IMR-90 (cell line): ENCODE measurements around the gene NBPF1. TPM values are rescaled to one million over a fixed set of nuclear protein-coding genes. Genes with fewer than 3 reads are reported as not detected.
"Not testable (repeated sequence)": the region's sequence is repeated elsewhere in the genome, so short reads cannot be mapped to it uniquely, and the experiment has no call there.

Experiments
- ATAC-seq: fragments of 200-7000 bp; cut with Tn5 transposase; 2 replicates; pipeline ENCODE4 v1.9.1; 2020; ENCODE audit warnings: low read depth, mild to moderate bottlenecking, moderate library complexity
- BruUV-seq: library from RNA; stranded (reverse); fragments of 400-500 nt; replicated peaks from 2 replicates; lab custom pipeline; 2021; lab: Mats Ljungman, UMichigan
- CTCF ChIA-PET: fragments of 300-600 bp; formaldehyde crosslinking; extraction: SDS; loops from one replicate; lab custom pipeline; 2021; ENCODE audit warnings: antibody characterized with exemption; lab: Yijun Ruan, JAX
- POLR2A ChIA-PET: fragments of 300-600 bp; sonication (Branson Sonifier 250); formaldehyde crosslinking; loops from one replicate; lab custom pipeline; 2022; ENCODE audit warnings: antibody characterized with exemption; ENCODE audit not compliant: unreplicated experiment; lab: Charles Lee
- DNase-seq: peaks from one replicate; pipeline ENCODE4 v3.0.0; 2013
- H2AFZ ChIP-seq: replicated peaks from 2 replicates; pipeline ENCODE3; 2013; ENCODE audit warnings: low read length, mild to moderate bottlenecking; ENCODE audit not compliant: poor library complexity
- H2AK5ac ChIP-seq: 2 replicates; pipeline ENCODE4 v1.6.1; 2013; ENCODE audit warnings: low read depth, low read length, inconsistent platforms
- H2AK9ac ChIP-seq: replicated peaks from 2 replicates; pipeline ENCODE3; 2013; ENCODE audit warnings: mild to moderate bottlenecking, low read depth, low read length, moderate library complexity; ENCODE audit not compliant: poor library complexity
- H2BK120ac ChIP-seq: 2 replicates; pipeline ENCODE4 v1.6.1; 2013; ENCODE audit warnings: low read depth, low read length, inconsistent platforms
- H2BK15ac ChIP-seq: 3 replicates; pipeline ENCODE4 v1.6.1; 2013; ENCODE audit warnings: low read depth, low read length, inconsistent platforms
- H2BK20ac ChIP-seq: 2 replicates; pipeline ENCODE4 v1.6.1; 2013; ENCODE audit warnings: low read depth, mild to moderate bottlenecking, inconsistent platforms, low read length, moderate library complexity
- H2BK5ac ChIP-seq: 2 replicates; pipeline ENCODE4 v1.6.1; 2013; ENCODE audit warnings: mild to moderate bottlenecking, low read depth, low read length, inconsistent platforms; ENCODE audit not compliant: poor library complexity, severe bottlenecking
- H3K14ac ChIP-seq: replicated peaks from 2 replicates; pipeline ENCODE4 v1.6.1; 2013; ENCODE audit warnings: low read depth, low read length, inconsistent platforms
- H3K18ac ChIP-seq: 2 replicates; pipeline ENCODE4 v1.6.1; 2013; ENCODE audit warnings: low read depth, low read length, control low read depth
- H3K23ac ChIP-seq: 2 replicates; pipeline ENCODE4 v1.6.1; 2013; ENCODE audit warnings: low read depth, low read length, inconsistent platforms
- H3K27ac ChIP-seq: 2 replicates; pipeline ENCODE4 v1.5.1; 2013; ENCODE audit warnings: mild to moderate bottlenecking, control low read depth, low read length; ENCODE audit not compliant: insufficient read depth
- H3K27me3 ChIP-seq: 2 replicates; pipeline ENCODE4 v1.6.1; 2013; ENCODE audit warnings: low read length; ENCODE audit not compliant: control insufficient read depth, insufficient read depth
- H3K36me3 ChIP-seq: 2 replicates; pipeline ENCODE4 v1.6.1; 2013; ENCODE audit warnings: low read length, mixed read lengths; ENCODE audit not compliant: control insufficient read depth, insufficient read depth
- H3K4ac ChIP-seq: 2 replicates; pipeline ENCODE4 v1.6.1; 2013; ENCODE audit warnings: low read depth, low read length, inconsistent platforms
- H3K4me1 ChIP-seq: 2 replicates; pipeline ENCODE4 v1.6.1; 2013; ENCODE audit warnings: low read length, mixed read lengths; ENCODE audit not compliant: control insufficient read depth, insufficient read depth
- H3K4me2 ChIP-seq: 2 replicates; pipeline ENCODE4 v1.6.1; 2013; ENCODE audit warnings: low read depth, mild to moderate bottlenecking, control low read depth, low read length, moderate library complexity
- H3K4me3 ChIP-seq: 2 replicates; pipeline ENCODE4 v1.5.1; 2013; ENCODE audit warnings: low read depth, mild to moderate bottlenecking, control low read depth, low read length, moderate library complexity; ENCODE audit not compliant: insufficient read depth
- H3K56ac ChIP-seq: 2 replicates; pipeline ENCODE4 v1.6.1; 2013; ENCODE audit warnings: low read length, inconsistent platforms; ENCODE audit not compliant: insufficient read depth; ENCODE audit errors: extremely low read depth
- H3K79me1 ChIP-seq, 2 experiments: 2 replicates each; pipeline ENCODE4 v1.6.1; 2013; ENCODE audit warnings: low read length in 2 of 2, inconsistent platforms in 1 of 2, low read depth in 1 of 2
- H3K9ac ChIP-seq: 2 replicates; pipeline ENCODE4 v1.6.1; 2013; ENCODE audit warnings: low read depth, low read length, control low read depth
- H3K9me1 ChIP-seq: 2 replicates; pipeline ENCODE4 v1.6.1; 2013; ENCODE audit warnings: low read length, inconsistent platforms; ENCODE audit not compliant: insufficient read depth
- H3K9me3 ChIP-seq: 2 replicates; pipeline ENCODE4 v1.6.1; 2013; ENCODE audit warnings: low read length; ENCODE audit not compliant: control insufficient read depth, insufficient read depth
- H4K20me1 ChIP-seq: 2 replicates; pipeline ENCODE4 v1.6.1; 2013; ENCODE audit warnings: low read length, inconsistent platforms; ENCODE audit not compliant: insufficient read depth
- H4K5ac ChIP-seq: 2 replicates; pipeline ENCODE4 v1.6.1; 2013; ENCODE audit warnings: mild to moderate bottlenecking, low read depth, low read length, control low read depth
- H4K8ac ChIP-seq, 2 experiments: 2 replicates each; pipeline ENCODE4 v1.6.1; 2013; ENCODE audit warnings: low read depth in 2 of 2, low read length in 2 of 2, control low read depth in 1 of 2, inconsistent platforms in 1 of 2
- H4K91ac ChIP-seq: 2 replicates; pipeline ENCODE4 v1.6.1; 2013; ENCODE audit warnings: low read depth, low read length, inconsistent platforms; ENCODE audit not compliant: insufficient read depth
- WGBS, 2 experiments: methylation state at CpG; one replicate each; pipeline versions ENCODE4 v1.1.5 to v1.1.7; 2013; ENCODE audit warnings: missing lambda C conversion rate in 2 of 2; ENCODE audit not compliant: insufficient read length in 1 of 2; ENCODE audit errors: extremely low coverage in 2 of 2; 5-methylcytosine and 5-hydroxymethylcytosine counted together
- dilution Hi-C: fragments of 300-500 bp; cut with HindIII; formaldehyde crosslinking; loops from one replicate; pipeline ENCODE4 v1.14.3; 2018; ENCODE audit warnings: low sequenced_read_pairs; ENCODE audit not compliant: unreplicated experiment
- in situ Hi-C: fragments of 300-500 bp; cut with MboI; formaldehyde crosslinking; loops from 3 replicates; pipeline ENCODE4 v1.14.3; 2019; ENCODE audit warnings: low sequenced_read_pairs, inconsistent platforms, mixed read lengths
- intact Hi-C: fragments of 100-400 bp; cut with micrococcal nuclease; formaldehyde crosslinking; loops from 2 replicates; pipeline ENCODE4 v1.10.0; 2022
- polyA plus RNA-seq, 3 experiments: library from polyadenylated mRNA; depleted of rRNA; stranded (reverse); fragments of >200 nt; gene quantifications; 2 replicates each; pipeline ENCODE4 v1.2.3, GENCODE V29; 2012; ENCODE audit warnings: low replicate concordance in 1 of 3
- total RNA-seq: library from RNA; depleted of rRNA; stranded (reverse); fragments of >200 nt; gene quantifications from 2 replicates; pipeline ENCODE4 v1.2.3, GENCODE V29; 2012

The NBPF1 gene
- total and polyA plus RNA-seq, 2 of the 4 experiments (the other 2 are of a cell fraction), result 18.8 to 25.3 TPM

DNA sequence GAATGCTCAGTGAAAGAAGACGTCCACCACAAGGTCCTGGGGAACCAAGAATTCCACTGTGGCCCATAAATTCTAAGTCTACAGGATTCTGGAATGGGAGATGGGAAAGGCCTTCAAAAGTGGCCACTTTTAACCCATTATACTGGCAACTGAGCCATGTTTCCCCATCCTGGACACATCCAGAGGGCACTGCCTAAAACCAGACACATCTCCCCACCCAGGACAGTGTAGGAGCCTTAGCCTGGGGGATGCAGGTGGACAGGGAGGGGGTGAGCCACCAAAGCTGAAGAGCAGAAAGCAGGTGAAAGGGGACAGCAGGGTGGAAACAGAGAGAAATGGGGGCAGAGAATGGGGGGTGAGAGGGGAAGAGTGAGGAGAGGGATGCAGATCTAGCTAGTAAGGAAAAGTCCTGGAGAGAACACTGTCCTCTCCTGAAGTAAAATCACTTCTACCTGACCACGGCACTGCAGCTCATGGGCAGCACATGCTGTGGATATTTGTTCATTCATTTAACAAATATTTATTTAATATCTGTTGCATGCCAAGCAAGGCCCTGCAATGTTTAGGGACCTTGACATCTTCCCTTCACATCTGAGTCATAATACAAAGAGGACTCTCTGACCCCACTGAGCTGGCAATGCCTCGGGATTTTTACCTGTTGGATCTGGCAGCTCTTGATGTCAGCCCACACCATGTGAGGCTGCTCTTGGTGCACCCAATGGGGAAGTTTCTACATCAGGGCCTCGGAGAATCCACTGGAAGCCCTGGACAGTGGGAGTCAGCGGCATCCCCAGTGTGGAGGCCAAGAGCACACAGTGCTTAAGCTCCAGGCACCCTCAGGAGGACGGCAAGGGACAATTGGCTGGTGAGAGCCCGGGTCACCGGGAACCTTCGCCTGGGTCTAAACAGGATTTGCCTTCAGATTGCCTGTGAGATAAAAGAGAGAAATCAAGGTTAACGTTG, 5.2 kb downstream of the NBPF1 start:
- H3K27me3 ChIP-seq, BruUV-seq, H3K14ac ChIP-seq, ATAC-seq, POLR2A ChIA-PET, H2AK9ac ChIP-seq, H2BK15ac ChIP-seq, H2AK5ac ChIP-seq, H2BK20ac ChIP-seq, H4K91ac ChIP-seq, intact Hi-C loops, H3K4me2 ChIP-seq, H3K23ac ChIP-seq, H2BK120ac ChIP-seq, H3K27ac ChIP-seq, H3K56ac ChIP-seq, DNase-seq, H3K9me3 ChIP-seq, H2AFZ ChIP-seq, dilution Hi-C loops, H4K20me1 ChIP-seq, H4K5ac ChIP-seq, H4K8ac ChIP-seq, H3K4me3 ChIP-seq, H2BK5ac ChIP-seq, H3K18ac ChIP-seq, H3K4ac ChIP-seq, H3K9ac ChIP-seq: not testable (repeated sequence)
- WGBS, 2 experiments, result 89% methylated on average over 8 of the region's 10 CpGs; no CpG with 5 or more reads in 1 of the 2 experiments
- CTCF ChIA-PET, result interaction anchor here (1.1 to 2.6 kb wide), 4 partner anchors 8 to 100 kb away, joined by 3 to 11 read pairs (median 6); no protein-coding TSS in a partner anchor
- peaks cover 21% of the 10 kb centered on the region for H3K36me3 ChIP-seq
- peaks cover 40 to 61% of the 10 kb centered on the region in 2 experiments for H3K79me1 ChIP-seq
- peaks cover 16% of the 10 kb centered on the region for H3K4me1 ChIP-seq
- in situ Hi-C loops, result loop anchor here (25.0 kb wide), 1 partner anchor 429 kb away; no protein-coding TSS in a partner anchor
- peaks cover 28% of the 10 kb centered on the region for H3K9me1 ChIP-seq
